Activated naive CD8-positive, alpha-beta T cell (primary cell): ENCODE results near the gene SCTR.
"Not testable (repeated sequence)": the region's sequence is repeated elsewhere in the genome, so short reads cannot be mapped to it uniquely, and the experiment has no call there.

Source experiments
- H3K27ac Mint-ChIP-seq: one replicate; pipeline ENCODE4 v1.8.0; 2021; ENCODE audit warnings: mixed read lengths
- H3K27me3 Mint-ChIP-seq: one replicate; pipeline ENCODE4 v1.8.0; 2021; ENCODE audit warnings: mixed read lengths
- H3K36me3 Mint-ChIP-seq: one replicate; pipeline ENCODE4 v1.8.0; 2021; ENCODE audit warnings: mixed read lengths
- H3K4me1 Mint-ChIP-seq: one replicate; pipeline ENCODE4 v1.8.0; 2021; ENCODE audit warnings: low read depth, mixed read lengths
- H3K4me3 Mint-ChIP-seq: one replicate; pipeline ENCODE4 v1.8.0; 2021; ENCODE audit warnings: mild to moderate bottlenecking, mixed read lengths
- H3K9me3 Mint-ChIP-seq: one replicate; pipeline ENCODE4 v1.8.0; 2021; ENCODE audit warnings: low read depth, mixed read lengths

Gene SCTR

GRCh38 chr2:119419803-119420508 is 104.3 kb downstream of the SCTR start:
- Mint-ChIP-seq H3K9me3 (peaks cover 6% of the 10 kb centered on the region), H3K27ac (no peak overlapping the region), H3K27me3 (peaks cover 18% of the 10 kb centered on the region)

GRCh38 chr2:119419065-119419464 is 105.2 kb downstream of the SCTR start:
- peaks cover 6% of the 10 kb centered on the region for H3K9me3 Mint-ChIP-seq
- peaks cover 18% of the 10 kb centered on the region for H3K27me3 Mint-ChIP-seq
- peaks cover 2% of the 10 kb centered on the region for H3K4me1 Mint-ChIP-seq
- H3K36me3 Mint-ChIP-seq: no peaks in the 10 kb centered on the region
- no peak overlapping the region for H3K27ac Mint-ChIP-seq
- H3K4me3 Mint-ChIP-seq: no peak overlapping the region

More at GRCh38 chr2:119419803-119420508, 104.3 kb downstream of the SCTR start:
- H3K4me3 Mint-ChIP-seq: no peak overlapping the region
- H3K4me1 Mint-ChIP-seq: peaks cover 2% of the 10 kb centered on the region
- no peaks in the 10 kb centered on the region for H3K36me3 Mint-ChIP-seq

- Mint-ChIP-seq H3K9me3 (peaks cover 6% of the 10 kb centered on the region), H3K36me3 (no peaks in the 10 kb centered on the region)
Measured at GRCh38 chr2:119417908-119418307, 106.4 kb downstream of the SCTR start.

GRCh38 chr2:119416299-119416923 is 107.9 kb downstream of the SCTR start:
- Mint-ChIP-seq H3K4me1 (peaks cover 3% of the 10 kb centered on the region), H3K27me3 (peaks cover 11% of the 10 kb centered on the region), H3K9me3 (no peaks in the 10 kb centered on the region)

More at GRCh38 chr2:119417908-119418307, 106.4 kb downstream of the SCTR start:
- H3K27me3 Mint-ChIP-seq: peaks cover 13% of the 10 kb centered on the region
- H3K27ac Mint-ChIP-seq: no peak overlapping the region
- H3K4me3 Mint-ChIP-seq: no peak overlapping the region
- H3K4me1 Mint-ChIP-seq: peaks cover 3% of the 10 kb centered on the region

GRCh38 chr2:119415630-119416029 is 108.7 kb downstream of the SCTR start:
- no peak overlapping the region for H3K4me3 Mint-ChIP-seq
- H3K36me3 Mint-ChIP-seq: no peaks in the 10 kb centered on the region
- peaks cover 11% of the 10 kb centered on the region for H3K27me3 Mint-ChIP-seq
- peaks cover 3% of the 10 kb centered on the region for H3K4me1 Mint-ChIP-seq
- H3K27ac Mint-ChIP-seq: no peak overlapping the region
- no peaks in the 10 kb centered on the region for H3K9me3 Mint-ChIP-seq

More at GRCh38 chr2:119416299-119416923, 107.9 kb downstream of the SCTR start:
- Mint-ChIP-seq H3K4me3 (no peak overlapping the region), H3K36me3 (no peaks in the 10 kb centered on the region), H3K27ac (no peak overlapping the region)

GRCh38 chr2:119414894-119415293 is 109.4 kb downstream of the SCTR start:
- Mint-ChIP-seq H3K4me3 (no peak overlapping the region), H3K27ac (no peak overlapping the region), H3K36me3 (no peaks in the 10 kb centered on the region), H3K27me3 (peaks cover 9% of the 10 kb centered on the region), H3K9me3 (no peaks in the 10 kb centered on the region), H3K4me1 (peaks cover 3% of the 10 kb centered on the region)

GRCh38 chr2:119409506-119409905 is 114.8 kb downstream of the SCTR start:
- Mint-ChIP-seq H3K4me1 (peaks cover 2% of the 10 kb centered on the region), H3K27me3 (peaks cover 11% of the 10 kb centered on the region), H3K4me3 (no peak overlapping the region), H3K27ac (no peak overlapping the region), H3K9me3 (no peaks in the 10 kb centered on the region), H3K36me3 (no peaks in the 10 kb centered on the region)

- Mint-ChIP-seq H3K4me3 (no peak overlapping the region), H3K9me3 (no peaks in the 10 kb centered on the region), H3K27ac (no peak overlapping the region), H3K27me3 (peaks cover 11% of the 10 kb centered on the region), H3K4me1 (no peaks in the 10 kb centered on the region), H3K36me3 (no peaks in the 10 kb centered on the region)
Measured at GRCh38 chr2:119408221-119408619, 116.1 kb downstream of the SCTR start.

GRCh38 chr2:119407430-119408220 is 116.7 kb downstream of the SCTR start:
- no peaks in the 10 kb centered on the region for H3K36me3 Mint-ChIP-seq
- no peaks in the 10 kb centered on the region for H3K4me1 Mint-ChIP-seq
- no peaks in the 10 kb centered on the region for H3K9me3 Mint-ChIP-seq

GRCh38 chr2:119405151-119405550 is 119.1 kb downstream of the SCTR start:
- no peak overlapping the region for H3K27ac Mint-ChIP-seq
- no peaks in the 10 kb centered on the region for H3K9me3 Mint-ChIP-seq
- no peaks in the 10 kb centered on the region for H3K36me3 Mint-ChIP-seq
- H3K4me3 Mint-ChIP-seq: no peak overlapping the region
- H3K27me3 Mint-ChIP-seq: peaks cover 8% of the 10 kb centered on the region
- no peaks in the 10 kb centered on the region for H3K4me1 Mint-ChIP-seq

More at GRCh38 chr2:119407430-119408220, 116.7 kb downstream of the SCTR start:
- H3K27ac Mint-ChIP-seq: no peak overlapping the region
- peaks cover 11% of the 10 kb centered on the region for H3K27me3 Mint-ChIP-seq
- no peak overlapping the region for H3K4me3 Mint-ChIP-seq

- H3K36me3 Mint-ChIP-seq, H3K27ac Mint-ChIP-seq, H3K9me3 Mint-ChIP-seq, H3K4me1 Mint-ChIP-seq, H3K27me3 Mint-ChIP-seq, H3K4me3 Mint-ChIP-seq: not testable (repeated sequence)
Measured at GRCh38 chr2:119403618-119404017, 120.7 kb downstream of the SCTR start.

- Mint-ChIP-seq H3K27me3 (peaks cover 4% of the 10 kb centered on the region), H3K4me1 (no peaks in the 10 kb centered on the region), H3K9me3 (no peaks in the 10 kb centered on the region), H3K36me3 (no peaks in the 10 kb centered on the region), H3K27ac (no peak overlapping the region), H3K4me3 (no peak overlapping the region)
Measured at GRCh38 chr2:119402645-119403560, 121.4 kb downstream of the SCTR start.

GRCh38 chr2:119402106-119402505 is 122.2 kb downstream of the SCTR start:
- H3K27ac Mint-ChIP-seq: no peak overlapping the region
- H3K9me3 Mint-ChIP-seq: no peaks in the 10 kb centered on the region
- H3K27me3 Mint-ChIP-seq: peaks cover 2% of the 10 kb centered on the region
- H3K36me3 Mint-ChIP-seq: no peaks in the 10 kb centered on the region
- no peak overlapping the region for H3K4me3 Mint-ChIP-seq
- H3K4me1 Mint-ChIP-seq: no peaks in the 10 kb centered on the region

GRCh38 chr2:119397196-119397595 is 127.1 kb downstream of the SCTR start:
- Mint-ChIP-seq H3K4me1 (no peaks in the 10 kb centered on the region), H3K4me3 (no peak overlapping the region), H3K9me3 (no peaks in the 10 kb centered on the region), H3K36me3 (no peaks in the 10 kb centered on the region), H3K27ac (no peak overlapping the region), H3K27me3 (peaks cover 2% of the 10 kb centered on the region)
